Liver (tissue), 9 donors: ENCODE results near the gene LAMTOR5. TPM values are rescaled to one million over a fixed set of nuclear protein-coding genes. Genes with fewer than 3 reads are reported as not detected.

ENCODE experiments used
- DNase-seq: peaks from one replicate; pipeline ENCODE4 v3.0.0-alpha.2; 2017; ENCODE audit warnings: low spot score
- H3K27ac ChIP-seq, 2 donors: one replicate each; pipeline ENCODE4 v1.7.0; 2013; ENCODE audit warnings: inconsistent platforms in 2 of 2, low read length in 2 of 2, control low read depth in 1 of 2, low read depth in 1 of 2, mild to moderate bottlenecking in 1 of 2
- H3K27me3 ChIP-seq, 4 donors: one replicate each; pipeline versions ENCODE4 v1.6.1 to v1.7.0; 2013; ENCODE audit warnings: low read length in 3 of 4, inconsistent platforms in 1 of 4, mild to moderate bottlenecking in 1 of 4, moderate library complexity in 1 of 4; ENCODE audit not compliant: control insufficient read depth in 4 of 4, insufficient read depth in 4 of 4
- H3K36me3 ChIP-seq, 4 donors: one replicate each; pipeline versions ENCODE4 v1.6.1 to v1.7.0; 2013; ENCODE audit warnings: low read length in 3 of 4, mild to moderate bottlenecking in 3 of 4, low read depth in 1 of 4, moderate library complexity in 1 of 4; ENCODE audit not compliant: control insufficient read depth in 4 of 4, insufficient read depth in 3 of 4
- H3K4me1 ChIP-seq, 4 donors: one replicate each; pipeline versions ENCODE4 v1.6.1 to v1.7.0; 2013; ENCODE audit warnings: low read length in 3 of 4, mild to moderate bottlenecking in 3 of 4, moderate library complexity in 1 of 4; ENCODE audit not compliant: control insufficient read depth in 4 of 4, insufficient read depth in 4 of 4
- H3K4me3 ChIP-seq, 3 donors: one replicate each; pipeline versions ENCODE4 v1.6.1 to v1.7.0; 2013; ENCODE audit warnings: low read length in 3 of 3, control low read depth in 1 of 3, low read depth in 1 of 3, mild to moderate bottlenecking in 1 of 3
- H3K9ac ChIP-seq, 2 donors: one replicate each; pipeline ENCODE4 v1.7.0; 2013; ENCODE audit warnings: low read length in 2 of 2, mild to moderate bottlenecking in 2 of 2, moderate library complexity in 2 of 2, control low read depth in 1 of 2, low read depth in 1 of 2
- H3K9me3 ChIP-seq, 4 donors: one replicate each; pipeline versions ENCODE4 v1.6.1 to v1.7.0; 2013; ENCODE audit warnings: low read length in 3 of 4; ENCODE audit not compliant: control insufficient read depth in 4 of 4
- ATF3 ChIP-seq: IDR thresholded peaks from 2 replicates; pipeline ENCODE4 v1.6.1; 2016; ENCODE audit warnings: antibody characterized with exemption
- CTCF ChIP-seq: fragments of 150-350 bp; IDR thresholded peaks from 2 replicates; pipeline ENCODE4 v1.5.1; 2017; ENCODE audit warnings: improper control_type of control experiment, low read depth, low read length; ENCODE audit not compliant: missing input control
- EGR1 ChIP-seq, 2 donors: IDR thresholded peaks; 2 replicates each; pipeline ENCODE4 v1.6.1; 2016 to 2018; ENCODE audit warnings: antibody characterized with exemption in 2 of 2, low read depth in 2 of 2
- FOXA1 ChIP-seq: IDR thresholded peaks from 2 replicates; pipeline ENCODE4 v1.6.1; 2016; ENCODE audit warnings: antibody characterized with exemption
- FOXA2 ChIP-seq: IDR thresholded peaks from 2 replicates; pipeline ENCODE4 v1.6.1; 2016; ENCODE audit warnings: antibody characterized with exemption
- GABPA ChIP-seq, 2 donors: IDR thresholded peaks in 1 of 2; conservative IDR thresholded peaks in 1 of 2; 2 replicates each; pipeline ENCODE4 v1.6.1; 2016; ENCODE audit warnings: antibody characterized with exemption in 2 of 2, mild to moderate bottlenecking in 1 of 2, moderate library complexity in 1 of 2
- HNF4A ChIP-seq, 2 donors: conservative IDR thresholded peaks; 2 replicates each; pipeline ENCODE4 v1.6.1; 2016; ENCODE audit warnings: antibody characterized with exemption in 2 of 2, mild to moderate bottlenecking in 2 of 2
- HNF4G ChIP-seq: IDR thresholded peaks from 2 replicates; pipeline ENCODE4 v1.6.1; 2016; ENCODE audit warnings: antibody characterized with exemption
- MAX ChIP-seq: IDR thresholded peaks from 2 replicates; pipeline ENCODE4 v1.6.1; 2016; ENCODE audit warnings: antibody characterized with exemption
- NR2F2 ChIP-seq: IDR thresholded peaks from 2 replicates; pipeline ENCODE4 v1.6.1; 2016; ENCODE audit warnings: antibody characterized with exemption
- RAD21 ChIP-seq, 2 donors: IDR thresholded peaks; 2 replicates each; pipeline ENCODE4 v1.6.1; 2016; ENCODE audit warnings: antibody characterized with exemption in 2 of 2, mild to moderate bottlenecking in 2 of 2
- REST ChIP-seq: IDR thresholded peaks from 2 replicates; pipeline ENCODE4 v1.6.1; 2016; ENCODE audit warnings: antibody characterized with exemption, mild to moderate bottlenecking
- RXRA ChIP-seq, 2 donors: IDR thresholded peaks; 2 replicates each; pipeline ENCODE4 v1.6.1; 2017 to 2018; ENCODE audit warnings: antibody characterized with exemption in 2 of 2, mild to moderate bottlenecking in 1 of 2
- SP1 ChIP-seq: IDR thresholded peaks from 2 replicates; pipeline ENCODE4 v1.6.1; 2018; ENCODE audit warnings: antibody characterized with exemption, mild to moderate bottlenecking
- TAF1 ChIP-seq: conservative IDR thresholded peaks from 2 replicates; pipeline ENCODE4 v1.6.1; 2016; ENCODE audit warnings: antibody characterized with exemption, mild to moderate bottlenecking
- YY1 ChIP-seq: IDR thresholded peaks from 2 replicates; pipeline ENCODE4 v1.6.1; 2016; ENCODE audit warnings: antibody characterized with exemption, mild to moderate bottlenecking
- ZBTB33 ChIP-seq: IDR thresholded peaks from 2 replicates; pipeline ENCODE4 v1.6.1; 2016; ENCODE audit warnings: antibody characterized with exemption
- WGBS: extraction: QIAGEN DNeasy Blood & Tissue Kit; methylation state at CpG from one replicate; pipeline ENCODE4 v1.1.7; 2013; 5-methylcytosine and 5-hydroxymethylcytosine counted together
- polyA plus RNA-seq, 2 donors: library from polyadenylated mRNA; stranded (reverse) in 1 of 2; unstranded in 1 of 2; fragments of 200-250 nt in 1 of 2; fragments of >200 nt in 1 of 2; fragmentation: Nextera tagmentation in 1 of 2; extraction: Ambion mirVana in 1 of 2; gene quantifications; one replicate each; pipeline versions ENCODE4 v1.2.1 to v1.2.3, GENCODE V29; 2013 to 2015
- total RNA-seq, 2 donors: library from RNA; depleted of rRNA; stranded (reverse); fragments of >200 nt; gene quantifications; one replicate each; pipeline ENCODE4 v1.2.3, GENCODE V29; 2014
- donor health status: healthy.
- donor health status: healthy.
- donor health status: healthy.
- donor health status: healthy.
- donor health status: healthy.

Gene LAMTOR5
- total and polyA plus RNA-seq, 4 donors, result 30.0 to 182 (median 94.3) TPM

- Histone ChIP-seq H3K9ac (no peak overlapping the region), H3K36me3 (peaks cover 1 to 45% (median 37%) of the 10 kb centered on the region in 4 donors), H3K4me3 (no peak overlapping the region), H3K27me3 (no peaks in the 10 kb centered on the region), H3K27ac (no peak overlapping the region), H3K9me3 (no peaks in the 10 kb centered on the region), H3K4me1 (peaks cover 3 to 30% (median 17%) of the 10 kb centered on the region in 4 donors)
- TF ChIP-seq ATF3 (no peak), ZBTB33 (no peak), RAD21 (IDR thresholded peaks at IDR 0.05) (no peak), FOXA2 (no peak), NR2F2 (no peak), TAF1 (no peak), HNF4G (no peak), CTCF (no peak), HNF4A (conservative IDR thresholded peaks at IDR 0.05) (no peak), RXRA (IDR thresholded peaks at IDR 0.05) (no peak), GABPA (IDR thresholded peaks at IDR 0.05 in 1 of 2, conservative IDR thresholded peaks at IDR 0.05 in 1 of 2) (no peak), EGR1 (IDR thresholded peaks at IDR 0.05; ENCODE audit: low read depth in 2 of 2) (no peak), REST (no peak), YY1 (no peak), FOXA1 (no peak), MAX (no peak)
- DNase-seq, result no peak
- 92% methylated on average over 4 of the region's 4 CpGs for WGBS
Measured at GRCh38 chr1:110404401-110404800, 3.1 kb downstream of the LAMTOR5 start.

GRCh38 chr1:110403805-110404204, 3.7 kb downstream of the LAMTOR5 start:
- H3K4me1 ChIP-seq, result peaks cover 3 to 24% (median 13%) of the 10 kb centered on the region in 4 donors
- H3K36me3 ChIP-seq, result peaks cover 1 to 45% (median 37%) of the 10 kb centered on the region in 4 donors
- no peak overlapping the region for H3K27ac ChIP-seq
- no peaks in the 10 kb centered on the region for H3K27me3 ChIP-seq
- WGBS, result 97% methylated on average over 5 of the region's 5 CpGs
- no peaks in the 10 kb centered on the region for H3K9me3 ChIP-seq
- H3K9ac ChIP-seq, result no peak overlapping the region
- H3K4me3 ChIP-seq, result no peak overlapping the region
- DNase-seq, result no peak
- TF ChIP-seq GABPA (IDR thresholded peaks at IDR 0.05 in 1 of 2, conservative IDR thresholded peaks at IDR 0.05 in 1 of 2) (no peak), ATF3 (no peak), MAX (no peak), HNF4A (conservative IDR thresholded peaks at IDR 0.05) (no peak), RXRA (IDR thresholded peaks at IDR 0.05) (no peak), RAD21 (IDR thresholded peaks at IDR 0.05) (no peak), CTCF (no peak), TAF1 (no peak), HNF4G (no peak), FOXA2 (no peak), SP1 (no peak), YY1 (no peak), ZBTB33 (no peak)
